CD4-positive, alpha-beta T cell treated with Interleukin-4 for 4 hours (primary cell): Measurements from ENCODE around the gene TCEANC.
"Not testable (repeated sequence)": the region's sequence is repeated elsewhere in the genome, so short reads cannot be mapped to it uniquely, and the experiment has no call there.

Source experiments
- DNase-seq: peaks from one replicate; pipeline ENCODE4 v3.0.0-alpha.2; 2020

The TCEANC gene

GRCh38 chrX:13658602-13659001 lies 5.7 kb downstream of the TCEANC start:
- peak; percentile 73 for DNase-seq

GRCh38 chrX:13659063-13659462 lies 6.1 kb downstream of the TCEANC start:
- no peak for DNase-seq

GRCh38 chrX:13661735-13662288 lies 8.9 kb downstream of the TCEANC start:
- no peak for DNase-seq

- DNase-seq, result no peak
Measured at GRCh38 chrX:13662355-13662791, 9.4 kb downstream of the TCEANC start.

GRCh38 chrX:13664020-13664419 lies 11.1 kb downstream of the TCEANC start:
- no peak for DNase-seq

- DNase-seq, result no peak
Measured at GRCh38 chrX:13666836-13667235, 13.9 kb downstream of the TCEANC start.

GRCh38 chrX:13667919-13668318 lies 15.0 kb downstream of the TCEANC start:
- DNase-seq, result no peak

- DNase-seq, result peak; percentile 74
Measured at GRCh38 chrX:13669246-13669737, 16.4 kb downstream of the TCEANC start.

GRCh38 chrX:13669755-13670154 lies 16.8 kb downstream of the TCEANC start:
- DNase-seq, result not testable (repeated sequence)

- DNase-seq, result no peak
Measured at GRCh38 chrX:13670197-13670596, 17.3 kb downstream of the TCEANC start.

GRCh38 chrX:13673016-13673415 lies 20.1 kb downstream of the TCEANC start:
- DNase-seq, result no peak

GRCh38 chrX:13676885-13677284 lies 23.9 kb downstream of the TCEANC start:
- no peak for DNase-seq

GRCh38 chrX:13679700-13680099 lies 26.8 kb downstream of the TCEANC start:
- not testable (repeated sequence) for DNase-seq

GRCh38 chrX:13681595-13681994 lies 28.7 kb downstream of the TCEANC start:
- DNase-seq, result no peak

- DNase-seq, result no peak
Measured at GRCh38 chrX:13684361-13684760, 31.4 kb downstream of the TCEANC start.

- no peak for DNase-seq
Measured at GRCh38 chrX:13685126-13685763, 32.3 kb downstream of the TCEANC start.

- DNase-seq, result no peak
Measured at GRCh38 chrX:13687203-13687602, 34.3 kb downstream of the TCEANC start.

- DNase-seq, result no peak
Measured at GRCh38 chrX:13688384-13688957, 35.5 kb downstream of the TCEANC start.

GRCh38 chrX:13688958-13689740 lies 36.2 kb downstream of the TCEANC start, which contains the start of gene RAB9A:
RAB9A (plus strand) TSS chrX:13689128; CDS start chrX:13708747, 19,619 bp downstream.
- DNase-seq, result peak; percentile 66

- DNase-seq, result no peak
Measured at GRCh38 chrX:13689741-13690211, 36.8 kb downstream of the TCEANC start.

- no peak for DNase-seq
Measured at GRCh38 chrX:13690836-13691235, 37.9 kb downstream of the TCEANC start.

- peak; percentile 31 for DNase-seq
Measured at GRCh38 chrX:13691841-13692371, 39.0 kb downstream of the TCEANC start.

- DNase-seq, result no peak
Measured at GRCh38 chrX:13692771-13693231, 39.9 kb downstream of the TCEANC start.
